ENCODE results near the gene WNT1. TPM values are rescaled to one million over a fixed set of nuclear protein-coding genes. Genes with fewer than 3 reads are reported as not detected.

The WNT1 gene
- total RNA-seq, 2 experiments from 2014 or later = not detected

DNA sequence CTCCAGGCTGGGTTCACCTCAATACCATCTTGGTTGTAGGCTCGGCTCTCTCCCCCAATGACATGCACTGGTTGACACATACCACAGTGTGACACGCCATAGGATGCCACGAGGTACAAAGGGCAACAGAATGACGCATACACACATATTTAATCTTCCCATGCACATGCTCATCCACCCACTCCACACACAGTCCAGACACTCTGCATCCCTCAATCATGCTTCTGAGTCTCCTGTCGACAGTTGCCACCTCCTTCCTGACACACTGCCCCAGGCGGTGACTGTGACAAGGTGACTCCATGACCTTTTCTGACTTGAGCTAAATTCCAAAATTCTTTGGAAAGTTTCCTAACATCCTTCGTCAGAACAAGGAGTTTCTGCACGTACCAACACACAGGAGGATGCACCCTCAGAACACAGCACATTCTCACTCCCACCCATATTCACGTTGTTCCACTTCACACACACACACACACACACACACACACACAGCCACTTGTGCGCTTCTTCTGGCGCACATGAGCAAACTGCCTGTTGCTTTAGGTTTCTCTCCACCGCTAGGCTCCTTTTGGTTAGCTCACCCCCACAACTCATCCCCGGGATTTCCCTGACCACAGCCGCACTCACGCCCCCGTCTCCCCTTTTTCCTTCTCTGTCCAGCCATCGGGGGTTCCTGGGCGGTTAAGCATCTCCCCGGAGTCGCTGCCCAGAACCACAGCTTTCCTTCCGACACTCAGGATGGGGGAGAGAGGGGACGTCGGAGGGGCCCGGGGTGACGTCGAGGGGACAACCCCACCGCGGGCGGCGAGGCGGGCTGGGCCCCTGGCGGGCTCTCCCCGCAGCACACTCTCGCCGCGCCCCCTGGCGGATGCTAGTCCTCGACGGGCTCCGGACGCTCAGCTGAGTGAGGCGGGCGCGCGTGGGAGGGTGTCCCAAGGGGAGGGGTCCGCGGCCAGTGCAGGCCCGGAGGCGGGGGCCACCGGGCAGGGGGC, 536 bp upstream of the WNT1 start:
- no peaks in the 10 kb centered on the region for H3K36me3 Mint-ChIP-seq (ENCODE audit: low read depth)
- intact Hi-C loops (cut with micrococcal nuclease) = loop anchor here (5.0 kb wide), 2 partner anchors 45 to 125 kb away; partner anchors contain the start of gene DDX23
- DNase-seq (peak; percentile 88), ATAC-seq (peak; percentile 60)
- peak overlapping the region; percentile 3 for H3K4me3 Mint-ChIP-seq
- peaks cover 63% of the 10 kb centered on the region for H3K27me3 Mint-ChIP-seq
- peak overlapping the region; percentile 51 for H3K27ac Mint-ChIP-seq
- ChIA-PET CTCF (interaction anchor here (0.6 to 51.8 kb wide), 35 partner anchors 8 to 166 kb away, joined by 3 to 896 read pairs (median 5); partner anchors contain the start of genes ARF3, DDN, DDX23 and FKBP11), POLR2A (interaction anchor here (1.1 to 3.7 kb wide), 13 partner anchors 10 to 119 kb away, joined by 3 to 27 read pairs (median 4); partner anchors contain the start of genes ARF3 and FKBP11)
- H3K4me1 Mint-ChIP-seq (ENCODE audit: low read depth) = peaks cover 52% of the 10 kb centered on the region
- H3K9me3 Mint-ChIP-seq = no peaks in the 10 kb centered on the region
- TF ChIP-seq, protein P1, sequence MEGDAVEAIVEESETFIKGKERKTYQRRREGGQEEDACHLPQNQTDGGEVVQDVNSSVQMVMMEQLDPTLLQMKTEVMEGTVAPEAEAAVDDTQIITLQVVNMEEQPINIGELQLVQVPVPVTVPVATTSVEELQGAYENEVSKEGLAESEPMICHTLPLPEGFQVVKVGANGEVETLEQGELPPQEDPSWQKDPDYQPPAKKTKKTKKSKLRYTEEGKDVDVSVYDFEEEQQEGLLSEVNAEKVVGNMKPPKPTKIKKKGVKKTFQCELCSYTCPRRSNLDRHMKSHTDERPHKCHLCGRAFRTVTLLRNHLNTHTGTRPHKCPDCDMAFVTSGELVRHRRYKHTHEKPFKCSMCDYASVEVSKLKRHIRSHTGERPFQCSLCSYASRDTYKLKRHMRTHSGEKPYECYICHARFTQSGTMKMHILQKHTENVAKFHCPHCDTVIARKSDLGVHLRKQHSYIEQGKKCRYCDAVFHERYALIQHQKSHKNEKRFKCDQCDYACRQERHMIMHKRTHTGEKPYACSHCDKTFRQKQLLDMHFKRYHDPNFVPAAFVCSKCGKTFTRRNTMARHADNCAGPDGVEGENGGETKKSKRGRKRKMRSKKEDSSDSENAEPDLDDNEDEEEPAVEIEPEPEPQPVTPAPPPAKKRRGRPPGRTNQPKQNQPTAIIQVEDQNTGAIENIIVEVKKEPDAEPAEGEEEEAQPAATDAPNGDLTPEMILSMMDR (IDR thresholded peaks at IDR 0.05) = peak; percentile 97

DNA sequence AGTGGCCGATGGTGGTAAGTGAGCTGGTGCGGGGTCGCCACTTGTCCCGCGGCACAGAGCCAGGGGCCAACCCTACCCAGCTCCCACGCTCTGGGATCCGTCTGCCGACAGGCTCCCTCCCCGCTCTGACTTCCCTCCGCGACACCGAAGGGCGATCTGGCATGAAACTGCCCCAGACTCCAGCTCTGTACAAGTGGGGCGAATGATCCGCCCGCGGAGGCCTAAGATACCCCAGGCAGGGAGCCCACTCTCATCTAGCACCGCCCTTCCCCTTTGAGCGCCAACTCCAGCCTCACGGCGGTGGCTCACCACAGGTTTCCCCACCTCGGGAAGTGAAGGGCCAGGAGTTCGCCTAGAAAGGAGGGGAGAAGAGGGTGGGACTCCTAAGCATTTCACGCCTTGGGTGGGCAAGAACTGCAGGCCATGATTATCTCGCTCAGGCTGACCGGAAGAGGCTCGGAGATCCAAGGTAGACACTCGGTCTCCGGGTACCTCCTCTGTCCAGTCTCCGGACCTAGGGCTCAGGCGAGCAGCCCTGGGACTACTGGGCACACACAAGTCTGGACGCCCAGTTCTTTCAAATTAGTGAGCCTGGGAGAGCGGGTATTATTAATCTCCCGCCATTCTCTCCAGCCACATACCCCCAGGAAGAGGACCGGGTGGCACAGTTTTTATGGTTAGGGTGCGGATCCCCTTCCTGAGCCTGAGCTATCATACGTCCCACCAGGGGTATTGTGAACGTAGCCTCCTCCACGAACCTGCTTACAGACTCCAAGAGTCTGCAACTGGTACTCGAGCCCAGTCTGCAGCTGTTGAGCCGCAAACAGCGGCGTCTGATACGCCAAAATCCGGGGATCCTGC, 849 bp downstream of the WNT1 start:
- Mint-ChIP-seq H3K27me3 (peaks cover 56% of the 10 kb centered on the region), H3K4me1 (ENCODE audit: low read depth) (peaks cover 47% of the 10 kb centered on the region), H3K9me3 (no peaks in the 10 kb centered on the region), H3K36me3 (ENCODE audit: low read depth) (no peaks in the 10 kb centered on the region), H3K4me3 (peak overlapping the region; percentile 60), H3K27ac (no peak overlapping the region)
- intact Hi-C loops (cut with micrococcal nuclease) = loop anchor here (5.0 kb wide), 2 partner anchors 47 to 127 kb away; partner anchors contain the start of gene DDX23
- ATAC-seq = no peak
- DNase-seq = no peak
- TF ChIP-seq, protein P1 (IDR thresholded peaks at IDR 0.05) = no peak
- ChIA-PET CTCF (interaction anchor here (0.6 to 51.8 kb wide), 22 partner anchors 10 to 364 kb away, joined by 3 to 896 read pairs (median 5); partner anchors contain the start of genes ARF3, DDN, DDX23 and FKBP11), POLR2A (interaction anchor here (0.8 to 3.7 kb wide), 11 partner anchors 8 to 152 kb away, joined by 3 to 27 read pairs (median 6); partner anchors contain the start of genes DDN, DDX23, FKBP11 and TUBA1B)

DNA sequence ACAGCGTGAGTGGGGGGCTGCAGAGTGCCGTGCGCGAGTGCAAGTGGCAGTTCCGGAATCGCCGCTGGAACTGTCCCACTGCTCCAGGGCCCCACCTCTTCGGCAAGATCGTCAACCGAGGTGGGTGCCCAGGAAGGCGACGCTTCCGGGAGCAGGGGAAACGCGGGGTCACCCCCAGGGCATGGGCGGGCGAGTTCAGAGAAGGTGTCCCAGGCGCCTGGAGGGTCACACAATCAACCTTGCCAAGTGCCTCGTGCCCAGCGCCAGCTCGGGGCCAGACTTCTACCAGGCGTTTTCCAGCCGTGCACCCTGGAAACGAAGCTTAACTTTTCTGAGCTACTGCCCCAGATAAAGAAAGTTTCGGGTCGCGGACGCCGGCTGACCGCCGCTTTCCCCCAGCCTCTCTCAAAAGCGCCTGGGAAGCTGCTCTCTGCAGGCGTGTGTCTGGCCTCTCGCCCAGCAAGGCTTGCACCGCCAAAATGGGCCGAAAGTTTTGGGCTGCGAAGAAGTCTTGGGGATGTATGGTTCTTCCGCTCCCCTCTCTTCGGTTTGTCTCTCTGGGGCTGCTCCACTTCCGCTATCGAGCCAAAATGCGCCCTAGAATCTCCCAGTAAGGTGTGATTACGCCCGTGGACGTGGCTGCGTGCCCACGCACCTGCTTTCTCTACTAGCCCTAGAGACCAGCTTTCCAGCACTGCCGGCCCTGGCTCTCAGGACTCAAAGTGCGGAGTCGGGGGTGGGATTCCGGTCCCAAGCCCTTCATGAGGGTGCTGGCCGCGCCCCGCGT, 1.7 kb downstream of the WNT1 start:
- ChIA-PET CTCF (interaction anchor here (0.6 to 51.8 kb wide), 13 partner anchors 11 to 363 kb away, joined by 3 to 896 read pairs (median 4); partner anchors contain the start of genes ARF3, DDN, DDX23 and FKBP11), POLR2A (interaction anchor here (0.8 to 3.7 kb wide), 8 partner anchors 8 to 151 kb away, joined by 3 to 27 read pairs (median 4); partner anchors contain the start of genes DDN, DDX23, FKBP11 and TUBA1B)
- Mint-ChIP-seq H3K9me3 (no peaks in the 10 kb centered on the region), H3K4me1 (ENCODE audit: low read depth) (peaks cover 47% of the 10 kb centered on the region), H3K27ac (no peak overlapping the region), H3K36me3 (ENCODE audit: low read depth) (no peaks in the 10 kb centered on the region), H3K4me3 (peak overlapping the region; percentile 60), H3K27me3 (peaks cover 55% of the 10 kb centered on the region)
- TF ChIP-seq, protein P1 (IDR thresholded peaks at IDR 0.05) = no peak
- DNase-seq (peak; percentile 60), ATAC-seq (no peak)
- intact Hi-C loops (cut with micrococcal nuclease) = loop anchor here (5.0 kb wide), 2 partner anchors 47 to 127 kb away; partner anchors contain the start of gene DDX23

DNA sequence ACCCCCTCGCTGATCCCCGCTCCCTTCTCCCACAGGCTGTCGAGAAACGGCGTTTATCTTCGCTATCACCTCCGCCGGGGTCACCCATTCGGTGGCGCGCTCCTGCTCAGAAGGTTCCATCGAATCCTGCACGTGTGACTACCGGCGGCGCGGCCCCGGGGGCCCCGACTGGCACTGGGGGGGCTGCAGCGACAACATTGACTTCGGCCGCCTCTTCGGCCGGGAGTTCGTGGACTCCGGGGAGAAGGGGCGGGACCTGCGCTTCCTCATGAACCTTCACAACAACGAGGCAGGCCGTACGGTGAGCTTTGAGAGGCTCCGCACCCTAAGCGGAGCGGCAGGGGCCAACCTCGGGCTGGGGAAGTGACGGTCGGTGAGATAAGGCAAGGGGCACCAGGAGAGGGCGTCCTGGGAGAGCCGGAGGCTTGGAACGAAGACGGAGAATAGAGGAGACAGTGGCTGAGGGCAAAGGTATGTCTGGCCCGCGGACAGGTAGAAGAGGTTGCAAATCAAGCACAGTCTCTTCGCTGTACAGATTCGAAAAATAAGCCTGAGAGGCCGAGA, 2.3 kb downstream of the WNT1 start:
- ChIA-PET CTCF (interaction anchor here (0.9 to 51.8 kb wide), 7 partner anchors 16 to 128 kb away, joined by 3 to 896 read pairs (median 4); partner anchors contain the start of gene DDN), POLR2A (interaction anchor here (0.9 to 3.7 kb wide), 8 partner anchors 7 to 150 kb away, joined by 3 to 27 read pairs (median 4); partner anchors contain the start of genes DDN, FKBP11, TUBA1B and WNT10B)
- Mint-ChIP-seq H3K27me3 (peaks cover 56% of the 10 kb centered on the region), H3K9me3 (no peaks in the 10 kb centered on the region), H3K4me3 (peak overlapping the region; percentile 60), H3K27ac (no peak overlapping the region), H3K4me1 (ENCODE audit: low read depth) (peaks cover 47% of the 10 kb centered on the region), H3K36me3 (ENCODE audit: low read depth) (no peaks in the 10 kb centered on the region)
- peak; percentile 50 for DNase-seq
- TF ChIP-seq, protein P1 (IDR thresholded peaks at IDR 0.05) = no peak
- intact Hi-C loops (cut with micrococcal nuclease) = no loop called here
- ATAC-seq = no peak
